ENCODE data around the gene PSMD2. TPM values are rescaled to one million over a fixed set of nuclear protein-coding genes. Genes with fewer than 3 reads are reported as not detected.
A peak's percentile ranks its signal among the peaks of the same experiment; 100 is the strongest.

PSMD2 gene
- total RNA-seq, 2 donors from 2014 or later, result 213 to 259 TPM

DNA sequence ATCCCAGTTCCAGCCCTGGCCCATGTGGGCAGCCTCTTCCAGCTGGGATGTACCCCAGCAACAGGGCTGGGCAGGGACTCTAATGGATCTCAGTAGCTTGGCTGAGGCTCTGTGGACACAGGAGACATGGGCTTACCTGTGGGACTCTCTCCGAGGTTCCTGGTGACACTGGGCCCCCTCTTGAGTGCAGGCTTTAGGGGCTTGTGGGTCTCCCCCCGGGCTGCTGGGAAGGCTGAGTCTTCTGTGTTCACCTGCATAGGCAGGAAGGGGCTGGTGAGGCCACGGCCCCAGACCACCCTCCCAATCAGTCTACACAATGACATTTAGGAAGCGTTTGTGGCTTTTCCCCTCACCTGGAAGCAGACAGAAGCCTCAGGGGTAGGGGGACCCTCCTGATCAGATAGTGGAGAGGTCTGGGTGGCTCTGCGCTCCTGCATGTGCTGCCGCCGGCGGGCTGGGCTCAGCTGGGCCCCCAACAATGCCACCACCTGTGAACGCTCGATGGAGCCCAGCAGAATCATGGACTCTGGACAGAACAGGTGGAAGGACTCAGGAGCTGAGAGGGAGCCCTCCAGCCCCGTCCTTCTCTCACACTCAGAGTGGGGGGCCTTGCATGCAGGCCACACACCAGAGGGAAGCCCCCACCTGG lies 54.0 kb downstream of the PSMD2 start:
- Histone ChIP-seq H3K4me1 (no peaks in the 10 kb centered on the region), H3K36me3 (no peaks in the 10 kb centered on the region), H3K9me3 (no peaks in the 10 kb centered on the region), H3K27ac (no peak overlapping the region), H3K27me3 (no peaks in the 10 kb centered on the region), H3K4me3 (no peak overlapping the region)
- TF ChIP-seq, protein P1, sequence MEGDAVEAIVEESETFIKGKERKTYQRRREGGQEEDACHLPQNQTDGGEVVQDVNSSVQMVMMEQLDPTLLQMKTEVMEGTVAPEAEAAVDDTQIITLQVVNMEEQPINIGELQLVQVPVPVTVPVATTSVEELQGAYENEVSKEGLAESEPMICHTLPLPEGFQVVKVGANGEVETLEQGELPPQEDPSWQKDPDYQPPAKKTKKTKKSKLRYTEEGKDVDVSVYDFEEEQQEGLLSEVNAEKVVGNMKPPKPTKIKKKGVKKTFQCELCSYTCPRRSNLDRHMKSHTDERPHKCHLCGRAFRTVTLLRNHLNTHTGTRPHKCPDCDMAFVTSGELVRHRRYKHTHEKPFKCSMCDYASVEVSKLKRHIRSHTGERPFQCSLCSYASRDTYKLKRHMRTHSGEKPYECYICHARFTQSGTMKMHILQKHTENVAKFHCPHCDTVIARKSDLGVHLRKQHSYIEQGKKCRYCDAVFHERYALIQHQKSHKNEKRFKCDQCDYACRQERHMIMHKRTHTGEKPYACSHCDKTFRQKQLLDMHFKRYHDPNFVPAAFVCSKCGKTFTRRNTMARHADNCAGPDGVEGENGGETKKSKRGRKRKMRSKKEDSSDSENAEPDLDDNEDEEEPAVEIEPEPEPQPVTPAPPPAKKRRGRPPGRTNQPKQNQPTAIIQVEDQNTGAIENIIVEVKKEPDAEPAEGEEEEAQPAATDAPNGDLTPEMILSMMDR (IDR thresholded peaks at IDR 0.05), result no peak
- no peak for DNase-seq (ENCODE audit: low spot score)

DNA sequence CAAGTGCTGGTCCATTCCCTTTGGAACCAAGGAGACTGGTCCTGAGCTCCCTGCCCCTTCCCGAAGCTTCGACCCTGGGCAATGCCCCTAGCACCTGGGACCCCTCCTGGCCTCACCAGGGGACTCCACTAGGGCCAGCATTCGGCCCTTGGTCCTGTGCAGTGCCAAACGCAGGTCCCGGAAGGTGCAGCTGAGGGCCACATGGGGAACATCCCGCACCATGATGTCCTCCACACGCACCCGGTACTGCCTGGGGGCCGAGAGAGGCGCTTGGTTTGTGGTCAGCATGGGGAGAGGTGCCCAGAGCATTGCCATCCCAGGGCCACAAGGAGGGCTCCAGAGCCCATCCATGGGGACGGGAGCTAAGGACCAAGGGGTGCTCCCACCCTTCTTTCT lies 54.5 kb downstream of the PSMD2 start:
- no peaks in the 10 kb centered on the region for H3K9me3 ChIP-seq
- H3K27ac ChIP-seq, result no peak overlapping the region
- no peak overlapping the region for H3K4me3 ChIP-seq
- TF ChIP-seq, protein P1 (IDR thresholded peaks at IDR 0.05), result no peak
- no peaks in the 10 kb centered on the region for H3K27me3 ChIP-seq
- H3K36me3 ChIP-seq, result no peaks in the 10 kb centered on the region
- DNase-seq (ENCODE audit: low spot score), result no peak
- H3K4me1 ChIP-seq, result no peaks in the 10 kb centered on the region

DNA sequence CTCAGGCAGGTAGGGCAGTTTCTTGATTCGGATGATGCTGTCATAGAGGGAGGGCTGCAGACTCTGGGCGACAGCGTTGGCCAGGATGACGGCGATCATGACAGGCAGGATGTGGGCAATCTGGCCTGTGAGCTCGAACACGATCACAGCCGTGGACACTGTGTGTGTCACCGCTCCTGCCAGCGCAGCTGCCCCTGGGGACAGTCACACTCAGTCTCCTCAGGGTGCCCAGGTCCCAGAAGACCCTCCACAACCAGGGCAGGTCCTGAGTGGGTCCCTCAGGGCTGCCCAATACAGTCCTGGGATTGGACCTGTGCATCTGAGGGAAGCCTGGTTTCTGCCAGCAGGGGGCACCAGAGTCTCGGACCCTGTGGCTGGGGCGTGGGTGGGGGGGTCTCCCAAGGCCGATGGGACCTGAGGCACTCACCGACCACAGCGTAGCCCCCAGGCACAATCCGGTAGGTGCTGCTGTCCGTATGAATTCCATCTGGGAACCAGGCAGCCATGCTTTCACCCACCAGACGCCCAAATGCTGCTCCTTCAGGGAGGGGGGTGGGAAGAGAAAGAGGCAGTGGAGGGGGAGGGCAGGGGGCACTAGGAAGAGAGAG lies 55.2 kb downstream of the PSMD2 start:
- no peak overlapping the region for H3K4me3 ChIP-seq
- H3K9me3 ChIP-seq, result no peaks in the 10 kb centered on the region
- TF ChIP-seq, protein P1 (IDR thresholded peaks at IDR 0.05), result peak; percentile 53 to 82
- H3K27ac ChIP-seq, result no peak overlapping the region
- no peaks in the 10 kb centered on the region for H3K36me3 ChIP-seq
- H3K27me3 ChIP-seq, result no peaks in the 10 kb centered on the region
- DNase-seq (ENCODE audit: low spot score), result no peak
- no peaks in the 10 kb centered on the region for H3K4me1 ChIP-seq

DNA sequence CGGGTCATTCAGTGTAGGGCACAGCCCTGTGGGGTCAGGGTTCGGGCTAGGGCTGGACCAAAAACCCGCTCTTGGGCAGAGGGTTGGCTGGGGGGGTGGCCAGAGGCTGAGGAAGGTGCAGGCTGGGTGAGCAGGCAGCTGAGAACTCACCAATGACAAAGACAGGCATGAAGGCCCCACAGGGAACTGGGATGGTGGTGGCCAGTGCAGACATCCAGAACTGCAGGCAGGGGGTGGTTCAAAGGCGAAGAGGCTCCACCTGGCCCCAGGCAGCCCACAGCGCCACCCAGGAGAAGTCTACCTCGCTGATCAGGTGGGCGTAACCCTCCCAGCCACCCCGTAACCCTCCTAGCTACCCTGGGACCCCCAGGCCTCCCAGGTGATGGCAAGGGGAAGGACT lies 55.7 kb downstream of the PSMD2 start:
- no peak overlapping the region for H3K27ac ChIP-seq
- DNase-seq (ENCODE audit: low spot score), result no peak
- H3K27me3 ChIP-seq, result no peaks in the 10 kb centered on the region
- TF ChIP-seq, protein P1 (IDR thresholded peaks at IDR 0.05), result no peak
- H3K4me1 ChIP-seq, result no peaks in the 10 kb centered on the region
- H3K36me3 ChIP-seq, result no peaks in the 10 kb centered on the region
- no peaks in the 10 kb centered on the region for H3K9me3 ChIP-seq
- no peak overlapping the region for H3K4me3 ChIP-seq

DNA sequence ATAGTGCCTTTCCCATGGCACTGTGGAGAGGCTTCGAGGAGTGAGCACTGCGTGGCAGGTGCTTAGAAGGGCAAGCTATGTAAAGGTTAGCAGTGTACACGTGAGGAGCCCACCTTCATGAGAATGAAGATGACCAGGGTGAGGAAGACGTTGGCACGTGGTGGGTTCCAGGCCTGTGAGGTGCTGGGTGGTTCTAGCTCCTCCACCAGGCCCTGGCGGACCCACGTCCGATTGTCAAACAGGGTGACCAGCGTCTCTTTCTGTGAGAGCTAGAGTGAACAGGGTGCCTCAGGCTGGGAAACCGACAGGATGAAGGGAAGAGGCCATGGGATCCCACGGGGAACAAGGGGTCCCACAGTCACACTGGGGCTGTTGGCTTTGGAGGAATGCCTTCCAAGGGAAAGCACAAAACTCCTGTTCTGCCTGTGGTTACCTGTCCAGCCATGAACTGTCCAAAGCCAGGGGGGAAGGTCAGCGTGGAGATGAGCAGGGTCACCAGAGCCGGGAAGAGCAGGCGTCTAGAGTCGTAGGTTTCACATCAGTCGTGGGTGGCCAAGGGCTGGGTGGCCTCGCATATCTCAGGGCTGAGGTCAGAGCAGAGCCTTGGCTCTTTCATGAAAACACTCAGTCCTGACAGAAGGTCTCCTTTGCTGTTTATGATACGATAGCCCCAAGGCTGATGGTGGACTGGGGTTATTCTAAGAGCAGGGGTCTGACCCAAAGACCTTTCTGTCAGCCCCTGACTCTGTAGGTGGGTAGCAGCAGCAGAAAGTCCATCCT lies 56.4 kb downstream of the PSMD2 start:
- H3K4me3 ChIP-seq, result no peak overlapping the region
- H3K4me1 ChIP-seq, result peaks cover 0 to 6% of the 10 kb centered on the region in 2 donors
- no peaks in the 10 kb centered on the region for H3K27me3 ChIP-seq
- no peaks in the 10 kb centered on the region for H3K9me3 ChIP-seq
- TF ChIP-seq, protein P1 (IDR thresholded peaks at IDR 0.05), result no peak
- no peak overlapping the region for H3K27ac ChIP-seq
- H3K36me3 ChIP-seq, result no peaks in the 10 kb centered on the region
- DNase-seq (ENCODE audit: low spot score), result no peak
